Measurements from ENCODE around the gene MAP2K1. TPM values are rescaled to one million over a fixed set of nuclear protein-coding genes. Genes with fewer than 3 reads are reported as not detected.

MAP2K1 gene
- total and polyA plus RNA-seq, 9 of the 15 experiments (the other 6 are each of a cell fraction or from before 2014, with no cell fraction given), result 7.5 to 58.3 (median 30.0) TPM

DNA sequence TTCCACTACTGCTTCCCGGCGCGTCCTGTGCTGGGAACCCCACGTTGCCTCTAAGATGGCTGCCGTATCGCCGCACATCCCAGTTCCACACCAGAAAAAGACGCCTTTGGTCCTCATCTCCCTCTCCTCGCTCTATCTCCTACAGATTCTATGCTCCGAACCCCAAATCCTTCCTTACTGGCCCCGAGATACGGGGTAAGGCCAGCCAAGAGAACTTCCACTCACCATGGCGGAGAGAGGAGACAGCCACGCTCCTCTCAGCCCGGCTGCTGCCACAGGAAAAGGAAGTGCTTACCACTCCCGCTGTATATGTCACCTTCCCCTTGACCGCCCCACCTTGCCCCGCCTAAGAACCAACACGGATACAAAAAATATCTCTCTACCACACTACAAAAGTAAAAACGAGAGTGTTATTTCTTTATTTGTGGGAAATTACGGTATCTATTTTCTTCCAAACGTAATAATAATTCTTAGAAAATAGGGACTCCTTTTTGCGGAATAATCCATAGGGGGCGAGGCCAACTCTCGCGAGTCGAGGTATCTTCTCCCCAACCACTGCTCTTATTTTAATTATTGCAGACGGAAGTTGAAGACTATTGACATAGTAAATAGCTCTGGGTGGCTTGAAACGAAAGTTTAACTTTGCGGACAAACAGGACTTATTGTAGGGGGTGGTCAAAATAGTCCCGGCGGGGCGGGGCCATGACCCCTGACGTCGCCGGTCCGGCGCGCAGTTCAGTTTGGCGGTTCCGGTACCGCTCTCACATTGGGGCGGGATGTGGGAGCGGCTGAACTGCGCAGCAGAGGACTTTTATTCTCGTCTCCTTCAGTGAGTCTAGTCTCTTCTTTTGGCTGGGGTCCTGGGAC lies 118.1 kb downstream of the MAP2K1 start, which contains the start of the genes RPL4 and ZWILCH (continued):
- TF ChIP-seq, protein P1, sequence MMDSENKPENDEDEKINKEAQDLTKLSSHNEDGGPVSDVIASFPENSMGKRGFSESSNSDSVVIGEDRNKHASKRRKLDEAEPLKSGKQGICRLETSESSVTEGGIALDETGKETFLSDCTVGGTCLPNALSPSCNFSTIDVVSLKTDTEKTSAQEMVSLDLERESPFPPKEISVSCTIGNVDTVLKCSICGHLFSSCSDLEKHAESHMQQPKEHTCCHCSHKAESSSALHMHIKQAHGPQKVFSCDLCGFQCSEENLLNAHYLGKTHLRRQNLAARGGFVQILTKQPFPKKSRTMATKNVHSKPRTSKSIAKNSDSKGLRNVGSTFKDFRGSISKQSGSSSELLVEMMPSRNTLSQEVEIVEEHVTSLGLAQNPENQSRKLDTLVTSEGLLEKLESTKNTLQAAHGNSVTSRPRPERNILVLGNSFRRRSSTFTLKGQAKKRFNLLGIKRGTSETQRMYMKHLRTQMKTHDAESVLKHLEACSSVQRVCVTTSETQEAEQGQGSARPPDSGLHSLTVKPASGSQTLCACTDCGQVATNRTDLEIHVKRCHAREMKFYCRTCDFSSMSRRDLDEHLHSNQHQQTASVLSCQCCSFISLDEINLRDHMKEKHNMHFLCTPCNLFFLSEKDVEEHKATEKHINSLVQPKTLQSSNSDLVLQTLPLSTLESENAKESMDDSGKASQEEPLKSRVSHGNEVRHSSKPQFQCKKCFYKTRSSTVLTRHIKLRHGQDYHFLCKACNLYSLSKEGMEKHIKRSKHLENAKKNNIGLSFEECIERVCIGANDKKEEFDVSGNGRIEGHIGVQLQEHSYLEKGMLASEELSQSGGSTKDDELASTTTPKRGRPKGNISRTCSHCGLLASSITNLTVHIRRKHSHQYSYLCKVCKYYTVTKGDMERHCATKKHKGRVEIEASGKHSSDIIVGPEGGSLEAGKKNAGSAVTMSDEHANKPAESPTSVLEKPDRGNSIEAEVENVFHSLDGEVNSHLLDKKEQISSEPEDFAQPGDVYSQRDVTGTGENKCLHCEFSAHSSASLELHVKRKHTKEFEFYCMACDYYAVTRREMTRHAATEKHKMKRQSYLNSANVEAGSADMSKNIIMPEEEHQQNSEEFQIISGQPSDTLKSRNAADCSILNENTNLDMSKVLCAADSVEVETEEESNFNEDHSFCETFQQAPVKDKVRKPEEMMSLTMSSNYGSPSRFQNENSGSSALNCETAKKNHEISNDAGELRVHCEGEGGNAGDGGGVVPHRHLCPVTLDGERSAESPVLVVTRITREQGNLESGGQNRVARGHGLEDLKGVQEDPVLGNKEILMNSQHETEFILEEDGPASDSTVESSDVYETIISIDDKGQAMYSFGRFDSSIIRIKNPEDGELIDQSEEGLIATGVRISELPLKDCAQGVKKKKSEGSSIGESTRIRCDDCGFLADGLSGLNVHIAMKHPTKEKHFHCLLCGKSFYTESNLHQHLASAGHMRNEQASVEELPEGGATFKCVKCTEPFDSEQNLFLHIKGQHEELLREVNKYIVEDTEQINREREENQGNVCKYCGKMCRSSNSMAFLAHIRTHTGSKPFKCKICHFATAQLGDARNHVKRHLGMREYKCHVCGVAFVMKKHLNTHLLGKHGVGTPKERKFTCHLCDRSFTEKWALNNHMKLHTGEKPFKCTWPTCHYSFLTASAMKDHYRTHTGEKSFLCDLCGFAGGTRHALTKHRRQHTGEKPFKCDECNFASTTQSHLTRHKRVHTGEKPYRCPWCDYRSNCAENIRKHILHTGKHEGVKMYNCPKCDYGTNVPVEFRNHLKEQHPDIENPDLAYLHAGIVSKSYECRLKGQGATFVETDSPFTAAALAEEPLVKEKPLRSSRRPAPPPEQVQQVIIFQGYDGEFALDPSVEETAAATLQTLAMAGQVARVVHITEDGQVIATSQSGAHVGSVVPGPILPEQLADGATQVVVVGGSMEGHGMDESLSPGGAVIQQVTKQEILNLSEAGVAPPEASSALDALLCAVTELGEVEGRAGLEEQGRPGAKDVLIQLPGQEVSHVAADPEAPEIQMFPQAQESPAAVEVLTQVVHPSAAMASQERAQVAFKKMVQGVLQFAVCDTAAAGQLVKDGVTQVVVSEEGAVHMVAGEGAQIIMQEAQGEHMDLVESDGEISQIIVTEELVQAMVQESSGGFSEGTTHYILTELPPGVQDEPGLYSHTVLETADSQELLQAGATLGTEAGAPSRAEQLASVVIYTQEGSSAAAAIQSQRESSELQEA (IDR thresholded peaks at IDR 0.05; ENCODE audit: low read depth), result no peak
- TF ChIP-seq ARID1B (IDR thresholded peaks at IDR 0.05), result peak; percentile 33; the same call in 1 of the 2 replicates
- TF ChIP-seq, protein P2, sequence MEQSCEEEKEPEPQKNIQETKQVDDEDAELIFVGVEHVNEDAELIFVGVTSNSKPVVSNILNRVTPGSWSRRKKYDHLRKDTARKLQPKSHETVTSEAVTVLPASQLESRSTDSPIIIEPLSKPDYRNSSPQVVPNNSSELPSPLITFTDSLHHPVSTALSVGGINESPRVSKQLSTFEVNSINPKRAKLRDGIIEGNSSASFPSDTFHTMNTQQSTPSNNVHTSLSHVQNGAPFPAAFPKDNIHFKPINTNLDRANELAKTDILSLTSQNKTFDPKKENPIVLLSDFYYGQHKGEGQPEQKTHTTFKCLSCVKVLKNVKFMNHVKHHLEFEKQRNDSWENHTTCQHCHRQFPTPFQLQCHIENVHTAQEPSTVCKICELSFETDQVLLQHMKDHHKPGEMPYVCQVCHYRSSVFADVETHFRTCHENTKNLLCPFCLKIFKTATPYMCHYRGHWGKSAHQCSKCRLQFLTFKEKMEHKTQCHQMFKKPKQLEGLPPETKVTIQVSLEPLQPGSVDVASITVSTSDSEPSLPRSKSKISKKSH (CRISPR knock-in tag; IDR thresholded peaks at IDR 0.05), result no peak
- TF ChIP-seq ZNF444 (CRISPR knock-in tag; IDR thresholded peaks at IDR 0.05), result no peak
- no peak for TF ChIP-seq KLF13 (tag; IDR thresholded peaks at IDR 0.05; ENCODE audit: borderline replicate concordance, low read depth)
- no peak for TF ChIP-seq ILF3 (IDR thresholded peaks at IDR 0.05; ENCODE audit: borderline replicate concordance)
- TF ChIP-seq POLR2AphosphoS2 (IDR thresholded peaks at IDR 0.05; ENCODE audit: low read length), result peak; percentile 71; the same call in 1 of the 2 replicates
- TF ChIP-seq, protein P3, sequence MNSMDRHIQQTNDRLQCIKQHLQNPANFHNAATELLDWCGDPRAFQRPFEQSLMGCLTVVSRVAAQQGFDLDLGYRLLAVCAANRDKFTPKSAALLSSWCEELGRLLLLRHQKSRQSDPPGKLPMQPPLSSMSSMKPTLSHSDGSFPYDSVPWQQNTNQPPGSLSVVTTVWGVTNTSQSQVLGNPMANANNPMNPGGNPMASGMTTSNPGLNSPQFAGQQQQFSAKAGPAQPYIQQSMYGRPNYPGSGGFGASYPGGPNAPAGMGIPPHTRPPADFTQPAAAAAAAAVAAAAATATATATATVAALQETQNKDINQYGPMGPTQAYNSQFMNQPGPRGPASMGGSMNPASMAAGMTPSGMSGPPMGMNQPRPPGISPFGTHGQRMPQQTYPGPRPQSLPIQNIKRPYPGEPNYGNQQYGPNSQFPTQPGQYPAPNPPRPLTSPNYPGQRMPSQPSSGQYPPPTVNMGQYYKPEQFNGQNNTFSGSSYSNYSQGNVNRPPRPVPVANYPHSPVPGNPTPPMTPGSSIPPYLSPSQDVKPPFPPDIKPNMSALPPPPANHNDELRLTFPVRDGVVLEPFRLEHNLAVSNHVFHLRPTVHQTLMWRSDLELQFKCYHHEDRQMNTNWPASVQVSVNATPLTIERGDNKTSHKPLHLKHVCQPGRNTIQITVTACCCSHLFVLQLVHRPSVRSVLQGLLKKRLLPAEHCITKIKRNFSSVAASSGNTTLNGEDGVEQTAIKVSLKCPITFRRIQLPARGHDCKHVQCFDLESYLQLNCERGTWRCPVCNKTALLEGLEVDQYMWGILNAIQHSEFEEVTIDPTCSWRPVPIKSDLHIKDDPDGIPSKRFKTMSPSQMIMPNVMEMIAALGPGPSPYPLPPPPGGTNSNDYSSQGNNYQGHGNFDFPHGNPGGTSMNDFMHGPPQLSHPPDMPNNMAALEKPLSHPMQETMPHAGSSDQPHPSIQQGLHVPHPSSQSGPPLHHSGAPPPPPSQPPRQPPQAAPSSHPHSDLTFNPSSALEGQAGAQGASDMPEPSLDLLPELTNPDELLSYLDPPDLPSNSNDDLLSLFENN (IDR thresholded peaks at IDR 0.05; ENCODE audit: low read depth in 2 of 2, low read length in 2 of 2), result peak in 1 of 2 experiments; percentile 41; a peak in 1 of 4 replicates
- TF ChIP-seq NFIX (CRISPR knock-in tag; IDR thresholded peaks at IDR 0.05; ENCODE audit: low read depth), result no peak
- TF ChIP-seq ASH1L (IDR thresholded peaks at IDR 0.05; ENCODE audit: borderline replicate concordance, low read depth, partially characterized antibody), result peak; percentile 67
